ENCODE measurements around the gene CLHC1.
"Not testable (repeated sequence)": the region's sequence is repeated elsewhere in the genome, so short reads cannot be mapped to it uniquely, and the experiment has no call there.

CLHC1 gene

GRCh38 chr2:55232863-55233657 lies 967 bp upstream of the CLHC1 start:
- no peak for DNase-seq (ENCODE audit: low read depth in 2 of 2)

DNA sequence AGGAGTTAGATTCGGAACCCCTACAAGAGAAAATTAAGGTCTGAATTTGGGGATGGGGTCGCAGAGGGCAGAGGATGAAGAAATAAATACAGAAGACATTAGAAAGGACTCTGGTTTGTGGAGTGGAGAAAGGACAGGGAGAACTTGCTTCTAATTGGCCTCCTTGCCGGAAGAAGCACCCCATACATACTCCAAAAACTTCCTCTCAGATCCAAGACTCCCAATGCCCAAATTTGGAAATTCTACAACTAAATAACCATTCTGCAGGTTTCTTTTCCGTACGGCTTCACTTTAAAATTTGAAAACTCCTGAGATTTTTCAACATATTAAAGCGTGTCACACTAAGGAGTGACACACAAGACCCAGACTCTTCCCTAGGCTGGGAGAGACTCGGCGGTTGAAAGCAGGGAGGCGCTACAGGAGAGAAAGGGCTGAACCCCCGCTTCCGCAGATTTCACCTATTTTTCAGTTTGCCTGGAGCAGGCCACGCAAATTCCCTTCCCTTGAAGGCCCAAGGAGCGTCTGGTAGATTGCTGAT lies 478 bp downstream of the CLHC1 start:
- no peak for DNase-seq (ENCODE audit: low read depth in 2 of 2)

DNA sequence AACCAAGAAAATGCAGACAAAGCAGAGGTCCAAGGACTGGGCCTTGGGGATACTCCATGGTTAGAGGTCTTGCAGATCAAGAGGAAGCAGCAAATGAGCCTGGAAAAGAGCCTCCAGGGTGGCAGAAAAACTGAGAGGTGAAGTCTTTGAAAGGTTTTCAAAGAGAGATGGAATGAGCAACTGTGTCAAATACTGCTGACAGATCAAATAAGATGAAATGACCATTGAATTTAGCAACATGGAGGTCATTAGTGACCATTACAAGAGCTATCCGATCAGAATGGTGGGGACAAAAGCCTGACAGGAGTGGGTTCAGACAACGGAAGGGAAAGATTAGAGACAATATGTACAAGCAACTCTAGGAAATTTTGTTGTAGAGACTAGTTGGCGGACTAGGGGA lies 1.5 kb downstream of the CLHC1 start:
- no peak for DNase-seq (ENCODE audit: low read depth in 2 of 2)

DNA sequence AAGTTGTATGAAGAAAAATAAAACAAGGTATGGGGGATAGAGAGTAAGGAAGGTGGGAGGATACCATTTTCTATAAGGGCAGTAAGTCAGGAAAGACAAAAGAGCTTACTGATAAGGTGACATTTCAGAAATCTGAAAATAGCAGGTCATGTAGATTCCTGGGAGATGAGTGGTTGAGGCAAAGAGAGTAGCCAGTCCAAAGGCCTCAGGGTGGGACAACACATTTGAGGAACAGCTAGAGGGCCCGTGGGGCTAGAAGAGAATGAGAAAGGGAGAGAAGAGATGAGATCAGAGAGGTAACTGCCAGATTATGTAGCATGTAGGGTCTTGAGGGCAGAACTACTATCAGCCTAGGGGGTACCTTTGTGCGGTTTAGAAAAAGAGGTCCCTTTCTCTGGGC lies 2.9 kb downstream of the CLHC1 start:
- no peak for DNase-seq (ENCODE audit: low read depth in 2 of 2)

GRCh38 chr2:55228226-55228563 lies 3.9 kb downstream of the CLHC1 start:
- no peak for DNase-seq (ENCODE audit: low read depth in 2 of 2)

- DNase-seq (ENCODE audit: low read depth in 2 of 2) = not testable (repeated sequence)
These were observed 4.5 kb downstream of the CLHC1 start for GRCh38 chr2:55227437-55228225.

DNA sequence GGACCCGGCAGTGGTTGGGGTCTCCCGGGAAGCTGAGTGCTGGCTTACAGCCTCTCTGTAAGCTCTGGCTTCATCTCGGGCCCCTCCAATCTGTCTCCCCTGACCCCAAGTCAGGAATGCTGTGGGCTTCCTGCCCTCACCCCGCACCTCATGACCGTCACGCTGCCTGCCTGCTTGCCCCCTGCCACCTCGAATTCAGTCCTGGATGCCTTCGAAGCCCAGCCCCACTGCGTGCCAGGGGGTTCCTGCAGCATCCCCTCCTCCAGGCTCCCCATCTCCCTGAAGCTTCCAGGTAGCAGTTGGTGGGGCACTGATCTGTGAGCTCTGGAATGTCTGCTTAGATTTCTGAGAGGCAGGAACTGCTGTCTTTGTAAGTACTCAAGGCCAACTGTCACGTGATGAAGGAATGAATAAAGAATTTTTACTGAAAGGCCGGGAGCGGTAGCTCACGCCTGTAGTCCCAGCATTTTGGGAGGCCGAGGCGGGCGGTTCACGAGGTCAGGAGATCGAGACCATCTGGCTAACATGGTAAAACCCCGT lies 6.5 kb downstream of the CLHC1 start:
- no peak for DNase-seq (ENCODE audit: low read depth in 2 of 2)

DNA sequence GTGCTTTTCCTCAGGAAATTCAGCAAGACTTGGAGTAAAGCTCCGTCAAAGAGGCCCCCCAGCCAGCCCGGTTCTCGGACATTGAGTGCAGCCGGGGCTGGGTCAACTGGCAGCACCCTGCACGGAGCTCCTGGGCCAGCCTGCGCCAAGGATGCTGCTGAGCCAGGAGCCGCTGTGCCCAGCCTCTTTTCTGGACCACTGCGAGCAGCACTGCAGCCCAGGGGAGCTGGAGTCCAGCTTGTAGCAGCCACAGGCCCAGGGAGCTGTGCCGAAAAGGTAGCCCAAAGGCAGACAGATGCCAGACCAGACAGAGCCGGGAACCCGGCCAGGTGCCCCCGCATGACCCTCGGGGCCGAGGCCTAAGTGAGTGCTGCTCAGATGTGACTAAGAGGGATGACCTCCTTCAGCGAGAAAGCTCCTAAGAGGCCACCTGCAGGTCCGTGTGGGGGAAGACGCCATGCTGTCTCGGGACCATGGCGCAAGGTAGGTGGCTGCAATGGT lies 7.3 kb downstream of the CLHC1 start:
- no peak for DNase-seq (ENCODE audit: low read depth in 2 of 2)

DNA sequence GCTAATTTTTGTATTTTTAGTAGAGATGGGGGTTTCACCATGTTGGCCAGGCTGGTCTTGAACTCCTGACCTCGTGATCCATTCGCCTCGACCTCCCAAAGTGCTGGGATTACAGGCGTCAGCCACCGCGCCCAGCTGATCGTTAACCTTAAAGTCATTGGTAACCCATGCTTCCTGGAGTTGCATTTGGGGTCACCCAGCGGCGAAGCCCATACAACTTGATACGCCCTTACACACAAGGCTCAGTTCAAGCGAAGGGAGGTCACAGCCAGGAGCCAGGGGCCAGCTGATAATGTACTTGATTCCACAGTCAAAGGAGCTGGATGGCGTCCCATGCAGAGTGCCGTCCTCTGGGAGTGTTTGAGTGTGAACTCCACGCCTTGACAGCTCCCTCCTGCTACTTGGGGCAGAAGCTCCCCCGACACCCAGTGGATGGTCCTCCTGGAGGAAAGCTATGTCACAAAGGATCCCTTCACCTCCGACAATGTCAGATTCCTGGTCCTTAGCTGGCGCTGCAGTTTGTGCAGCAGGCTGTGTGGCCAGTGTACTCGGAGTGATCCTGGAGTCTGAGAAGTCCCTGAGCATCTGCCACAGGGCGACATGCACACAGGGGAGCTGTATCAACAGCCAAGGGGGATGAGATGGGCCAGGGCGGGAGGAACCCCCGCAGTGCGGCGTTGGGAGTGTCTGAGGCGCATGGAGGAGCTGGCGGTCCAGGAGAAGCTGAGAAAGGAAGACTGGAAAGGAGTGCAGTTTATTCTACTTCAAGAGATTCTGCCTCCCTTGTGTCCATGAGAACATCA lies 7.9 kb downstream of the CLHC1 start:
- DNase-seq (ENCODE audit: low read depth in 2 of 2) = no peak

GRCh38 chr2:55213822-55214221 lies 18.3 kb downstream of the CLHC1 start:
- DNase-seq (ENCODE audit: low read depth in 2 of 2) = no peak

GRCh38 chr2:55204950-55205349 lies 27.1 kb downstream of the CLHC1 start:
- no peak for DNase-seq (ENCODE audit: low read depth in 2 of 2)

- DNase-seq (ENCODE audit: low read depth in 2 of 2) = no peak
These were observed 27.6 kb downstream of the CLHC1 start for GRCh38 chr2:55204536-55204935.

DNA sequence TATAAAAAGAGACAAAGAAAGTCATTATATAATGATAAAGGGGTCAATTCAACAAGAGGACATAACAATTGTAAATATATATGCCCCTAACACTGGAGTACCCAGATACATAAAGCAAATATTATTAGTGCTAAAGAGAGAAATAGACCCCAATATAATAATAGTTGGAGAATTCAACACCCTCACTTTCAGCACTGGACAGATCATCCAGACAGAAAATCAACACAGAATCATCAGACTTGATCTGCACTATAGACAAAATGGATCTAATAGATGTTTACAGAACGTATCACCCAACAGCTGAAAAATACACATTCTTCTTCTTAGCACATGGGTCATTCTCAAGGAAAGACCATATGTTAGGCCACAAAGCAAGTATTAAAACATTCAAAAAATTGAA lies 31.7 kb downstream of the CLHC1 start:
- DNase-seq (ENCODE audit: low read depth in 2 of 2) = no peak

DNA sequence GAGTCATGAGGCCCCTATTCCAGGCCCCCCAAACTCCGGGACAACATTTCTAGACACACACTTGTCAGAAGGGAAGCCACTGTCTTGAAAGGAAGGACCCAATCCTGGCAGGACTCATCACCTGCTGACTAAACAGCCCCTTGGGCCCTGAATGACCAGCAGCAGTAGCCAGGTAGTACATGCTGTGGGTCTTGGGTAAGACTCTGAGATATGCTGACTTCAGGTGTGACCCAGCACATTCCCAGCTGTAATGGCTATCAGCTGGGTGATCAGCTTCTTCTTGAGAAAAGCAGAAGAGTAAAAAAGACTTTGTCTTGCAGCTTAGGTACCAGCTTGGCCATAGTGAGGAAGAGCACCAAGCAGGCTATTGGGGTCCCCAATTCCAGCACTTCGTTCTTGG lies 35.6 kb downstream of the CLHC1 start:
- DNase-seq (ENCODE audit: low read depth in 2 of 2) = no peak

GRCh38 chr2:55191888-55192287 lies 40.2 kb downstream of the CLHC1 start:
- DNase-seq (ENCODE audit: low read depth in 2 of 2) = not testable (repeated sequence)

- not testable (repeated sequence) for DNase-seq (ENCODE audit: low read depth in 2 of 2)
These were observed 45.3 kb downstream of the CLHC1 start for GRCh38 chr2:55186837-55187236.

DNA sequence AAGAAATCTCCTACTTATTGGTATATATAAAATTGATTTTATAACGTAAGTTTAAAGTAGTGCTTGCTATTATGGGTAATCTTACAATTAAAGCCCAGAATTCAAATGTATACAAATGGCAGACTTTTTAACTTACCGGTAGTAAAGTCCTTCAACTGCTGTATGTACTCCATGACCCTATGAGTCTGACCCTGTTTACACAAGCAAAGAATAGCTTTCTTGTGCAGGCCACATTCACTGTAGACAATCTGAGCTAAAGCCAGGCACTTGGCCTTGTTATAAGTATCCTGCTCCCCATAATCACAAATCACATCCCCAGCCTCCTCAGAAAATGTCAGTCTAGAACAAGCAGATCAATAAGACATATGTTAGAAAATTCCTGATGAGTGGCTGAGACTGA lies 51.7 kb downstream of the CLHC1 start:
- no peak for DNase-seq (ENCODE audit: low read depth in 2 of 2)

GRCh38 chr2:55176094-55176415 lies 56.0 kb downstream of the CLHC1 start:
- DNase-seq (ENCODE audit: low read depth in 2 of 2) = no peak

DNA sequence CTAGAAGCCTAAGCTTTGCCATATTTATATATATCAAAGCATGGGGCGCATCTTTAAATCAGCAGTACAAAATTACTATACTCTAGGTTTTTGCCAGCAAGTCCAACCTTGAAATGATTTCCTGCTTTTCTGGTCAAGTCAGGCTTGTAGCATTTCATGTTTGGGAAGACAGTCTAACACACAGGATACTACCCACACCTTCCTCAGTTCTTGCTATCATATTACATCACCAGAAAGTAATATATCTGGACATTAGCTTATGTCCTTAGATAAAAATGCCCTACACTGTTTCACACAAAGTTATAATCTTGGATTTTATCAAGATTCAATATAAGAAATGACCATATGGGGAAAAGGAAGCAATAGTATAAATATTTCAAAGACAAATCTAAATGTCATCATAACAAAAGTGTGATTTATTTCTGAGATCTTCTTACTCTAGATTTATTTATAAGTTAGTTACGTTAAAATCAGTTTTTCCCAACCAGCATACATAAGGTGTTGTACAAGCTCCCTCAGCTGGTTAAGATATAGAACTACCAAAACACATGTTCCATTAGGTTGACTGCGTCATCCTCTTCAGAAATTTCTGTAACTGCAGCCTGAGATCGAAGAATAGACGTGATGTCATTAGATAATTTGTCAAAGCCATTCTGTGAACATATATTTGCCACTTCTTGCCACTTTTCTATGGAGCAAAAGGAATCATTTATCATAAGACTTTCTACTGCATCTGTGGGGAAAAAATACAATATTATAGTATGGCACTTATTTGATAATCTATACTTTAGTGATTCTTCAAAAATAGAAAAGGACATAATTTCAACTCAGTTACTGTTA lies 56.6 kb downstream of the CLHC1 start:
- DNase-seq (ENCODE audit: low read depth in 2 of 2) = no peak

DNA sequence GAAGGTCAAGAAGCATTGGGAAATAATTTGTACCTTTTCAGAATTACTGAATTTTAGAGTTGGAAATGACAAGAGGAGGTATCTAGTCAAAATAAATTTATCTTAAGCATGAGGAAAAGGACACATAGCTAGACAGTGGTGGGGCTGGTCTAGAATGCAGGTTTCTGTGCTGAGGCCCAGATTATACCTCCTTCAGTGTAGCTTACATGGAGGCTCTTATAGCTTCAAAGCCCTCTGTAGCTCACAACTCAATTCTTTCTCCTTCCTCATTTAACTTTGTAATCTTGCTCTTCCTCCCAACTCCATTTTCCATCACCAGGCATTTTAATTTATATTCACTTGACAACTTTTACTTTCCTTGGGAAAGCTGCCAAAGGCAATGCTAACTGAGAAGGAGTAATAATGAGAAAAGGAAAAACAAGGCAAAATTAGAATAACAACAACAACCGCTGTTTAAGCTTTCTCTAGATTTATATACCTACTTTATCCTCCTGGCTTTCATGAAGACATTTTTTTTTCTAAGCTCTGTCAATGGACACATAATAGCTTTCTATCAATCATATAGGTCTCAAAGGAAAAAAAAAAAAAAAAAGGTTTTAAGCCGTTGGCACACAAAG lies 58.5 kb downstream of the CLHC1 start:
- DNase-seq (ENCODE audit: low read depth in 2 of 2) = no peak

GRCh38 chr2:55169915-55170314 lies 62.2 kb downstream of the CLHC1 start:
- no peak for DNase-seq (ENCODE audit: low read depth in 2 of 2)
